ENCODE data around the gene IGFBP4.

DNA sequence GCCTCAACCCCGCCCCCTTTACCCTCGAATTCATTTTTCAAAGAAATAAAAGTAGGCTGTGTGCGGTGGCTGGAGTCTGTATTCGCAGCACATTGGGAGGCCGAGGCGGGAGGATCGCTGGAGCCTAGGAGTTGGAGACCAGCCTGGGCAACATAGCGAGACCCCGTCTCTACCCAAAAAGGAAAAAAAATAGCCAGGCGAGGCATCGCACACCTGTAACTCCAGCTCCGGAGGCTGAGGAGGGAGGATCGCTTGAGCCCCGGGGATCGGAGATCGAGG is 24.9 kb upstream of the IGFBP4 start:
- TF ChIP-seq, protein P1, sequence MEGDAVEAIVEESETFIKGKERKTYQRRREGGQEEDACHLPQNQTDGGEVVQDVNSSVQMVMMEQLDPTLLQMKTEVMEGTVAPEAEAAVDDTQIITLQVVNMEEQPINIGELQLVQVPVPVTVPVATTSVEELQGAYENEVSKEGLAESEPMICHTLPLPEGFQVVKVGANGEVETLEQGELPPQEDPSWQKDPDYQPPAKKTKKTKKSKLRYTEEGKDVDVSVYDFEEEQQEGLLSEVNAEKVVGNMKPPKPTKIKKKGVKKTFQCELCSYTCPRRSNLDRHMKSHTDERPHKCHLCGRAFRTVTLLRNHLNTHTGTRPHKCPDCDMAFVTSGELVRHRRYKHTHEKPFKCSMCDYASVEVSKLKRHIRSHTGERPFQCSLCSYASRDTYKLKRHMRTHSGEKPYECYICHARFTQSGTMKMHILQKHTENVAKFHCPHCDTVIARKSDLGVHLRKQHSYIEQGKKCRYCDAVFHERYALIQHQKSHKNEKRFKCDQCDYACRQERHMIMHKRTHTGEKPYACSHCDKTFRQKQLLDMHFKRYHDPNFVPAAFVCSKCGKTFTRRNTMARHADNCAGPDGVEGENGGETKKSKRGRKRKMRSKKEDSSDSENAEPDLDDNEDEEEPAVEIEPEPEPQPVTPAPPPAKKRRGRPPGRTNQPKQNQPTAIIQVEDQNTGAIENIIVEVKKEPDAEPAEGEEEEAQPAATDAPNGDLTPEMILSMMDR (IDR thresholded peaks at IDR 0.05 in 8 of 11, conservative IDR thresholded peaks at IDR 0.05 in 3 of 11): no peak
- no peak for TF ChIP-seq POLR2A (IDR thresholded peaks at IDR 0.05)
- TF ChIP-seq POLR2AphosphoS5 (IDR thresholded peaks at IDR 0.05): no peak

All from spleen (tissue), 7 donors.